GM20000 (cell line): ENCODE data around the gene COX6B1.
"Not testable (repeated sequence)": the region's sequence is repeated elsewhere in the genome, so short reads cannot be mapped to it uniquely, and the experiment has no call there.

Source experiments
- DNase-seq: peaks from one replicate; pipeline ENCODE4 v3.0.0; 2012; ENCODE audit warnings: low spot score
- CTCF ChIP-seq: IDR thresholded peaks from 2 replicates; pipeline ENCODE4 v1.5.1; 2012; ENCODE audit warnings: mild to moderate bottlenecking, control low read depth; ENCODE audit errors: extremely low read depth, missing control alignments

COX6B1 gene

GRCh38 chr19:35648017-35648961, at the start of gene COX6B1:
COX6B1 (plus strand) TSS chr19:35648323; CDS start chr19:35651244, 2,921 bp downstream.
- peak; percentile 95 for DNase-seq
- TF ChIP-seq CTCF, result no peak

GRCh38 chr19:35601971-35602370, 46.2 kb upstream of the COX6B1 start:
- no peak for DNase-seq
- no peak for TF ChIP-seq CTCF

- DNase-seq, result not testable (repeated sequence)
Measured at GRCh38 chr19:35604436-35604835, 43.7 kb upstream of the COX6B1 start.

- not testable (repeated sequence) for DNase-seq
Measured at GRCh38 chr19:35607170-35607569, 41.0 kb upstream of the COX6B1 start.

- no peak for DNase-seq
Measured at GRCh38 chr19:35607661-35608060, 40.5 kb upstream of the COX6B1 start.

GRCh38 chr19:35608251-35608650, 39.9 kb upstream of the COX6B1 start:
- TF ChIP-seq CTCF, result no peak
- DNase-seq, result no peak

More at GRCh38 chr19:35607661-35608060, 40.5 kb upstream of the COX6B1 start:
- TF ChIP-seq CTCF, result no peak

- TF ChIP-seq CTCF, result no peak
- DNase-seq, result peak; percentile 63
Measured at GRCh38 chr19:35609851-35610353, 38.2 kb upstream of the COX6B1 start.

- no peak for TF ChIP-seq CTCF
- DNase-seq, result no peak
Measured at GRCh38 chr19:35612224-35612558, 35.9 kb upstream of the COX6B1 start.
